Endothelial cell of umbilical vein (primary cell): ENCODE data around the gene FGF6. TPM values are rescaled to one million over a fixed set of nuclear protein-coding genes. Genes with fewer than 3 reads are reported as not detected.

ENCODE experiments used
- BruUV-seq: library from RNA; stranded (reverse); fragments of 400-500 nt; replicated peaks from 2 replicates; lab custom pipeline; 2021; lab: Mats Ljungman, UMichigan
- CTCF ChIA-PET: fragments of 300-600, 350-600 bp; sonication (Branson Sonifier 250); formaldehyde crosslinking; loops from one replicate; lab custom pipeline; 2021; ENCODE audit warnings: antibody characterized with exemption, inconsistent platforms; lab: Charles Lee
- POLR2A ChIA-PET: fragments of 300-600, 350-600 bp; sonication (Branson Sonifier 250); formaldehyde crosslinking; loops from one replicate; lab custom pipeline; 2021; ENCODE audit warnings: antibody characterized with exemption, inconsistent platforms; lab: Charles Lee
- DNase-seq: peaks from one replicate; pipeline ENCODE4 v3.0.0-alpha.2; 2011; ENCODE audit warnings: low read depth, low spot score
- FAIRE-seq: peaks from 2 replicates; lab custom pipeline; 2011; peaks lifted over from hg19 to GRCh38; lab: Jason Lieb, UNC
- H2AFZ ChIP-seq: 2 replicates; pipeline ENCODE4 v1.6.0; 2012; ENCODE audit warnings: low read depth, low read length, control low read depth, inconsistent platforms
- H3K27ac ChIP-seq: 2 replicates; pipeline ENCODE4 v1.5.1; 2011; ENCODE audit warnings: low read depth, mild to moderate bottlenecking, control low read depth, low read length, moderate library complexity; ENCODE audit not compliant: insufficient read depth
- H3K27me3 ChIP-seq, 2 experiments: 2 replicates each; pipeline versions ENCODE4 v1.6.0 to v1.6.1; 2011; ENCODE audit warnings: low read length in 2 of 2, mixed read lengths in 1 of 2; ENCODE audit not compliant: control insufficient read depth in 2 of 2, insufficient read depth in 2 of 2
- H3K36me3 ChIP-seq, 2 experiments: 2 replicates in 1 of 2; 3 replicates in 1 of 2; pipeline ENCODE4 v1.5.1; 2011; ENCODE audit warnings: low read length in 2 of 2, mild to moderate bottlenecking in 1 of 2, moderate library complexity in 1 of 2; ENCODE audit not compliant: control insufficient read depth in 2 of 2, insufficient read depth in 2 of 2; ENCODE audit errors: extremely low read depth in 1 of 2
- H3K4me1 ChIP-seq: 3 replicates; pipeline ENCODE4 v1.5.1; 2011; ENCODE audit warnings: mild to moderate bottlenecking, low read length; ENCODE audit not compliant: control insufficient read depth, insufficient read depth; ENCODE audit errors: extremely low read depth
- H3K4me2 ChIP-seq: 2 replicates; pipeline ENCODE4 v1.6.1; 2011; ENCODE audit warnings: low read length, control low read depth, mixed read lengths; ENCODE audit not compliant: insufficient read depth
- H3K4me3 ChIP-seq, 3 experiments: fragments of 200-600 bp in 1 of 3; sonication (generic), shearing (Covaris generic) in 1 of 3; replicated peaks in 1 of 3; 2 replicates each; pipeline ENCODE4 v1.5.1; 2011 to 2016; ENCODE audit warnings: control low read depth in 3 of 3, low read length in 3 of 3, mild to moderate bottlenecking in 2 of 3, inconsistent platforms in 1 of 3, low read depth in 1 of 3, moderate library complexity in 1 of 3; ENCODE audit not compliant: insufficient read depth in 1 of 3
- H3K79me2 ChIP-seq: 2 replicates; pipeline ENCODE4 v1.6.0; 2012; ENCODE audit warnings: low read length, inconsistent platforms; ENCODE audit not compliant: control insufficient read depth, insufficient read depth
- H3K9ac ChIP-seq: replicated peaks from 2 replicates; pipeline ENCODE3; 2011; ENCODE audit warnings: low read length, control low read depth; ENCODE audit not compliant: insufficient read depth; ENCODE audit errors: extremely low read depth
- H3K9me1 ChIP-seq: replicated peaks from 3 replicates; pipeline ENCODE4 v1.6.0; 2011; ENCODE audit warnings: mild to moderate bottlenecking, low read length; ENCODE audit not compliant: control insufficient read depth, insufficient read depth; ENCODE audit errors: extremely low read depth
- H3K9me3 ChIP-seq: replicated peaks from 2 replicates; pipeline ENCODE4 v1.5.1; 2012; ENCODE audit warnings: low read length, inconsistent platforms; ENCODE audit not compliant: control insufficient read depth, insufficient read depth
- H4K20me1 ChIP-seq: replicated peaks from 2 replicates; pipeline ENCODE3; 2011; ENCODE audit warnings: mild to moderate bottlenecking, low read length; ENCODE audit not compliant: control insufficient read depth, insufficient read depth; ENCODE audit errors: extremely low read depth
- CTCF ChIP-seq, 2 donors: IDR thresholded peaks; 1 replicate in 1 of 2; 2 replicates in 1 of 2; pipeline ENCODE4 v1.5.1; 2011; ENCODE audit warnings: low read length in 2 of 2, mild to moderate bottlenecking in 2 of 2, moderate library complexity in 2 of 2, control low read depth in 1 of 2, inconsistent platforms in 1 of 2, low read depth in 1 of 2; ENCODE audit not compliant: insufficient read depth in 1 of 2; ENCODE audit errors: extremely low read depth in 1 of 2
- EZH2 ChIP-seq: IDR thresholded peaks from 2 replicates; pipeline ENCODE4 v1.6.1; 2012; ENCODE audit warnings: borderline replicate concordance, low read depth, mild to moderate bottlenecking, moderate library complexity, low read length, inconsistent platforms; ENCODE audit not compliant: severe bottlenecking
- FOS ChIP-seq: IDR thresholded peaks from 2 replicates; pipeline ENCODE4 v1.6.1; 2011; ENCODE audit warnings: mild to moderate bottlenecking, low read length, moderate library complexity, borderline replicate concordance; ENCODE audit not compliant: insufficient read depth
- GATA2 ChIP-seq: IDR thresholded peaks from 2 replicates; pipeline ENCODE4 v1.7.0; 2011; ENCODE audit warnings: low read depth, mild to moderate bottlenecking, moderate library complexity, mixed read lengths, low read length; ENCODE audit not compliant: insufficient read length, insufficient read depth
- JUN ChIP-seq: IDR thresholded peaks from 2 replicates; pipeline ENCODE4 v1.6.1; 2011; ENCODE audit warnings: borderline replicate concordance, low read depth; ENCODE audit not compliant: insufficient read length, insufficient read depth
- MAX ChIP-seq: IDR thresholded peaks from 2 replicates; pipeline ENCODE4 v1.6.1; 2011; ENCODE audit not compliant: insufficient read depth, insufficient read length
- MYC ChIP-seq: IDR thresholded peaks from one replicate; pipeline ENCODE4 v1.6.1; 2011; ENCODE audit warnings: mild to moderate bottlenecking, low read depth, low read length
- POLR2A ChIP-seq: IDR thresholded peaks from 2 replicates; pipeline ENCODE4 v1.6.1; 2012; ENCODE audit warnings: low read depth, mild to moderate bottlenecking, control low read depth, low read length
- POLR2AphosphoS5 ChIP-seq: IDR thresholded peaks from 2 replicates; pipeline ENCODE4 v1.6.1; 2012; ENCODE audit warnings: low read depth, mild to moderate bottlenecking, control low read depth, low read length, moderate library complexity; ENCODE audit not compliant: insufficient read depth
- dilution Hi-C: fragments of 300-500 bp; cut with MboI; formaldehyde crosslinking; loops from one replicate; pipeline ENCODE4 v1.15.0; 2019; ENCODE audit warnings: low sequenced_read_pairs; ENCODE audit not compliant: extremely low pct_ligation_motif_present
- intact Hi-C: fragments of 100-400 bp; cut with micrococcal nuclease; formaldehyde crosslinking; loops from one replicate; pipeline ENCODE4 v1.10.0; 2022
- polyA plus RNA-seq, 4 experiments: library from polyadenylated mRNA; depleted of rRNA in 3 of 4; stranded (reverse) in 3 of 4; unstranded in 1 of 4; fragments of >200 nt; gene quantifications; 2 replicates each; pipeline versions ENCODE4 v1.2.1 to v1.2.3, GENCODE V29; 2011 to 2012; ENCODE audit warnings: missing spikeins in 1 of 4
- total RNA-seq: library from RNA; stranded (reverse); gene quantifications from 2 replicates; pipeline ENCODE4 v1.2.3, GENCODE V29; 2021

FGF6 gene
- total and polyA plus RNA-seq, 2 donors (not counting 3 experiments of a cell fraction or from before 2014, with no cell fraction given): not detected

- Histone ChIP-seq H3K36me3 (peaks cover 2 to 5% of the 10 kb centered on the region in 2 experiments), H3K27me3 (no peaks in the 10 kb centered on the region), H3K4me1 (no peaks in the 10 kb centered on the region), H3K9ac (no peak overlapping the region), H3K9me3 (no peaks in the 10 kb centered on the region), H3K79me2 (no peaks in the 10 kb centered on the region), H3K4me2 (no peak overlapping the region), H4K20me1 (no peaks in the 10 kb centered on the region), H3K27ac (no peak overlapping the region), H2AFZ (no peak overlapping the region), H3K4me3 (no peak overlapping the region), H3K9me1 (no peaks in the 10 kb centered on the region)
- dilution Hi-C loops: no loop called here
- POLR2A ChIA-PET: no interaction called here
- BruUV-seq: no TSS peak
- CTCF ChIA-PET: no interaction called here
- intact Hi-C loops: no loop called here
- FAIRE-seq: no peak
- DNase-seq: no peak
- TF ChIP-seq MAX (no peak), MYC (no peak), GATA2 (no peak), POLR2AphosphoS5 (no peak), FOS (no peak), JUN (no peak), POLR2A (no peak), CTCF (IDR thresholded peaks at IDR 0.05; ENCODE audit: extremely low read depth in 1 of 2, insufficient read depth in 1 of 2, low read depth in 1 of 2, low read length in 2 of 2) (no peak), EZH2 (no peak)
Observed at GRCh38 chr12:4489556-4489955, 43.9 kb upstream of the FGF6 start.
